Measurements from ENCODE around the gene CWC15. TPM values are rescaled to one million over a fixed set of nuclear protein-coding genes. Genes with fewer than 3 reads are reported as not detected.
"Not testable (repeated sequence)": the region's sequence is repeated elsewhere in the genome, so short reads cannot be mapped to it uniquely, and the experiment has no call there.

The CWC15 gene
- total RNA-seq, 1 experiment from 2014 or later = 56.9 TPM

GRCh38 chr11:94923004-94923334, 50.4 kb downstream of the CWC15 start:
- no TSS peak for BruUV-seq (replicated peaks)
- Histone ChIP-seq H3K79me2 (ENCODE audit: low read length) (no peaks in the 10 kb centered on the region), H3K4me1 (ENCODE audit: insufficient read depth, low read length) (no peaks in the 10 kb centered on the region), H3K36me3 (ENCODE audit: low read depth, low read length) (no peaks in the 10 kb centered on the region), H3K9ac (ENCODE audit: low read length) (no peak overlapping the region), H3K4me2 (ENCODE audit: low read length) (no peak overlapping the region), H3K9me3 (ENCODE audit: low read length) (no peaks in the 10 kb centered on the region), H2AFZ (ENCODE audit: low read length) (no peak overlapping the region), H3K27ac (ENCODE audit: low read length) (no peak overlapping the region), H3K4me3 (ENCODE audit: low read length) (no peak overlapping the region), H3K27me3 (ENCODE audit: low read length) (no peaks in the 10 kb centered on the region), H3F3A (ENCODE audit: low read length, unreplicated experiment) (no peaks in the 10 kb centered on the region), H3K9me2 (replicated peaks; ENCODE audit: low read length) (no peaks in the 10 kb centered on the region), H4K20me1 (ENCODE audit: low read length) (no peaks in the 10 kb centered on the region)
- ChIA-PET POLR2A (ENCODE audit: unreplicated experiment) (no interaction called here), CTCF (no interaction called here)
- ATAC-seq (no peak), DNase-seq (no peak)
- TF ChIP-seq EZH2 (IDR thresholded peaks at IDR 0.05; ENCODE audit: low read length, unreplicated experiment) = no peak
- TF ChIP-seq CTCF (conservative IDR thresholded peaks at IDR 0.05; ENCODE audit: low read depth, low read length) = no peak
- no peak for TF ChIP-seq EZH2phosphoT487 (IDR thresholded peaks at IDR 0.05; ENCODE audit: borderline replicate concordance, low read length)
- intact Hi-C loops (cut with micrococcal nuclease) = no loop called here

- no peak overlapping the region for H3K27ac ChIP-seq (ENCODE audit: low read length)
- no peaks in the 10 kb centered on the region for H3K9me3 ChIP-seq (ENCODE audit: low read length)
- no peaks in the 10 kb centered on the region for H3K79me2 ChIP-seq (ENCODE audit: low read length)
- H3K9ac ChIP-seq (ENCODE audit: low read length) = no peak overlapping the region
- H3K4me2 ChIP-seq (ENCODE audit: low read length) = no peak overlapping the region
- H3K9me2 ChIP-seq (replicated peaks; ENCODE audit: low read length) = no peaks in the 10 kb centered on the region
- ATAC-seq = no peak
- no peaks in the 10 kb centered on the region for H3F3A ChIP-seq (ENCODE audit: low read length, unreplicated experiment)
- no peak overlapping the region for H2AFZ ChIP-seq (ENCODE audit: low read length)
- no peak for TF ChIP-seq EZH2phosphoT487 (IDR thresholded peaks at IDR 0.05; ENCODE audit: borderline replicate concordance, low read length)
- TF ChIP-seq EZH2 (IDR thresholded peaks at IDR 0.05; ENCODE audit: low read length, unreplicated experiment) = no peak
- no peak for TF ChIP-seq CTCF (conservative IDR thresholded peaks at IDR 0.05; ENCODE audit: low read depth, low read length)
- H3K4me3 ChIP-seq (ENCODE audit: low read length) = no peak overlapping the region
- ChIA-PET POLR2A (ENCODE audit: unreplicated experiment) (no interaction called here), CTCF (no interaction called here)
- intact Hi-C loops (cut with micrococcal nuclease) = no loop called here
- H3K36me3 ChIP-seq (ENCODE audit: low read depth, low read length) = no peaks in the 10 kb centered on the region
- BruUV-seq (replicated peaks) = no TSS peak
- H3K4me1 ChIP-seq (ENCODE audit: insufficient read depth, low read length) = no peaks in the 10 kb centered on the region
- no peaks in the 10 kb centered on the region for H3K27me3 ChIP-seq (ENCODE audit: low read length)
- no peaks in the 10 kb centered on the region for H4K20me1 ChIP-seq (ENCODE audit: low read length)
- no peak for DNase-seq
These were observed 50.9 kb downstream of the CWC15 start for GRCh38 chr11:94922321-94923003.

- no peaks in the 10 kb centered on the region for H4K20me1 ChIP-seq (ENCODE audit: low read length)
- no peak for DNase-seq
- H3K4me1 ChIP-seq (ENCODE audit: insufficient read depth, low read length) = no peaks in the 10 kb centered on the region
- H3K4me2 ChIP-seq (ENCODE audit: low read length) = no peak overlapping the region
- ChIA-PET CTCF (no interaction called here), POLR2A (ENCODE audit: unreplicated experiment) (no interaction called here)
- ATAC-seq = no peak
- H3K9me3 ChIP-seq (ENCODE audit: low read length) = no peaks in the 10 kb centered on the region
- no peaks in the 10 kb centered on the region for H3K27me3 ChIP-seq (ENCODE audit: low read length)
- no peak overlapping the region for H2AFZ ChIP-seq (ENCODE audit: low read length)
- no peaks in the 10 kb centered on the region for H3F3A ChIP-seq (ENCODE audit: low read length, unreplicated experiment)
- no peaks in the 10 kb centered on the region for H3K36me3 ChIP-seq (ENCODE audit: low read depth, low read length)
- no TSS peak for BruUV-seq (replicated peaks)
- no peak overlapping the region for H3K27ac ChIP-seq (ENCODE audit: low read length)
- intact Hi-C loops (cut with micrococcal nuclease) = no loop called here
- no peaks in the 10 kb centered on the region for H3K9me2 ChIP-seq (replicated peaks; ENCODE audit: low read length)
- no peak overlapping the region for H3K4me3 ChIP-seq (ENCODE audit: low read length)
- no peaks in the 10 kb centered on the region for H3K79me2 ChIP-seq (ENCODE audit: low read length)
- no peak for TF ChIP-seq EZH2phosphoT487 (IDR thresholded peaks at IDR 0.05; ENCODE audit: borderline replicate concordance, low read length)
- TF ChIP-seq CTCF (conservative IDR thresholded peaks at IDR 0.05; ENCODE audit: low read depth, low read length) = no peak
- TF ChIP-seq EZH2 (IDR thresholded peaks at IDR 0.05; ENCODE audit: low read length, unreplicated experiment) = no peak
- H3K9ac ChIP-seq (ENCODE audit: low read length) = no peak overlapping the region
These were observed 53.0 kb downstream of the CWC15 start for GRCh38 chr11:94920311-94920710.

GRCh38 chr11:94913718-94914394, 59.5 kb downstream of the CWC15 start:
- H2AFZ ChIP-seq (ENCODE audit: low read length); BruUV-seq (replicated peaks); H3K27me3 ChIP-seq (ENCODE audit: low read length); H3K9ac ChIP-seq (ENCODE audit: low read length); DNase-seq; CTCF ChIA-PET; H3K4me2 ChIP-seq (ENCODE audit: low read length); ATAC-seq; H3K9me2 ChIP-seq (replicated peaks; ENCODE audit: low read length); H3K36me3 ChIP-seq (ENCODE audit: low read depth, low read length); H3K9me3 ChIP-seq (ENCODE audit: low read length); H3K79me2 ChIP-seq (ENCODE audit: low read length); H3K4me1 ChIP-seq (ENCODE audit: insufficient read depth, low read length); H4K20me1 ChIP-seq (ENCODE audit: low read length); H3F3A ChIP-seq (ENCODE audit: low read length, unreplicated experiment); H3K27ac ChIP-seq (ENCODE audit: low read length); POLR2A ChIA-PET (ENCODE audit: unreplicated experiment); intact Hi-C loops (cut with micrococcal nuclease); H3K4me3 ChIP-seq (ENCODE audit: low read length): not testable (repeated sequence)
